Embryonic facial prominence (tissue), 1 donor: Measurements from ENCODE around the gene AMBP.

ENCODE experiments used
- DNase-seq: peaks from one replicate; pipeline ENCODE4 v3.0.0-alpha.2; 2016; ENCODE audit errors: extremely low spot score

The AMBP gene

GRCh38 chr9:114031037-114031630 is 47.0 kb downstream of the AMBP start:
- no peak for DNase-seq

GRCh38 chr9:114030364-114030763 is 47.7 kb downstream of the AMBP start:
- DNase-seq = no peak

GRCh38 chr9:114029311-114030170 is 48.6 kb downstream of the AMBP start:
- DNase-seq = no peak

- DNase-seq = no peak
Measured at GRCh38 chr9:114028646-114029045, 49.5 kb downstream of the AMBP start.

GRCh38 chr9:114027863-114028465 is 50.1 kb downstream of the AMBP start:
- no peak for DNase-seq

- no peak for DNase-seq
Measured at GRCh38 chr9:114027159-114027862, 50.8 kb downstream of the AMBP start.

GRCh38 chr9:114026335-114026734 is 51.8 kb downstream of the AMBP start:
- DNase-seq = no peak

GRCh38 chr9:114025760-114026159 is 52.3 kb downstream of the AMBP start:
- no peak for DNase-seq

- DNase-seq = no peak
Measured at GRCh38 chr9:114025196-114025753, 52.8 kb downstream of the AMBP start.

GRCh38 chr9:114023961-114024360 is 54.1 kb downstream of the AMBP start:
- no peak for DNase-seq

GRCh38 chr9:114021578-114021977 is 56.5 kb downstream of the AMBP start:
- DNase-seq = no peak

GRCh38 chr9:114017741-114018715 is 60.1 kb downstream of the AMBP start:
- no peak for DNase-seq

- no peak for DNase-seq
Measured at GRCh38 chr9:114016629-114017423, 61.3 kb downstream of the AMBP start.

- DNase-seq = no peak
Measured at GRCh38 chr9:114016101-114016500, 62.0 kb downstream of the AMBP start.

GRCh38 chr9:114015607-114016006 is 62.5 kb downstream of the AMBP start:
- no peak for DNase-seq

GRCh38 chr9:114014044-114014443 is 64.1 kb downstream of the AMBP start:
- DNase-seq = no peak

- no peak for DNase-seq
Measured at GRCh38 chr9:114012126-114012525, 66.0 kb downstream of the AMBP start.

- DNase-seq = no peak
Measured at GRCh38 chr9:114011313-114011712, 66.8 kb downstream of the AMBP start.
